HFF-Myc (cell line): ENCODE measurements around the gene KIFC1.

Experiments
- DNase-seq: peaks from one replicate; pipeline ENCODE4 v3.0.0-alpha.2; 2011; ENCODE audit warnings: low read depth; ENCODE audit errors: extremely low read depth
- H3K4me3 ChIP-seq: replicated peaks from 2 replicates; pipeline ENCODE4 v1.5.1; 2011; ENCODE audit warnings: low read depth, mild to moderate bottlenecking, control low read depth, low read length
- TF ChIP-seq, protein P1 (sequence below): IDR thresholded peaks from 2 replicates; pipeline ENCODE4 v1.5.1; 2012; ENCODE audit warnings: mild to moderate bottlenecking, low read depth, low read length, control low read depth; ENCODE audit errors: missing control alignments

The KIFC1 gene

DNA sequence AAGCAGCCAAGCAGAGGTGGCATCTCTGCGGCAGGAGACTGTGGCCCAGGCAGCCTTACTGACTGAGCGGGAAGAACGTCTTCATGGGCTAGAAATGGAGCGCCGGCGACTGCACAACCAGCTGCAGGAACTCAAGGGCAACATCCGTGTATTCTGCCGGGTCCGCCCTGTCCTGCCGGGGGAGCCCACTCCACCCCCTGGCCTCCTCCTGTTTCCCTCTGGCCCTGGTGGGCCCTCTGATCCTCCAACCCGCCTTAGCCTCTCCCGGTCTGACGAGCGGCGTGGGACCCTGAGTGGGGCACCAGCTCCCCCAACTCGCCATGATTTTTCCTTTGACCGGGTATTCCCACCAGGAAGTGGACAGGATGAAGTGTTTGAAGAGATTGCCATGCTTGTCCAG is 13.3 kb downstream of the KIFC1 start:
- TF ChIP-seq, protein P1, sequence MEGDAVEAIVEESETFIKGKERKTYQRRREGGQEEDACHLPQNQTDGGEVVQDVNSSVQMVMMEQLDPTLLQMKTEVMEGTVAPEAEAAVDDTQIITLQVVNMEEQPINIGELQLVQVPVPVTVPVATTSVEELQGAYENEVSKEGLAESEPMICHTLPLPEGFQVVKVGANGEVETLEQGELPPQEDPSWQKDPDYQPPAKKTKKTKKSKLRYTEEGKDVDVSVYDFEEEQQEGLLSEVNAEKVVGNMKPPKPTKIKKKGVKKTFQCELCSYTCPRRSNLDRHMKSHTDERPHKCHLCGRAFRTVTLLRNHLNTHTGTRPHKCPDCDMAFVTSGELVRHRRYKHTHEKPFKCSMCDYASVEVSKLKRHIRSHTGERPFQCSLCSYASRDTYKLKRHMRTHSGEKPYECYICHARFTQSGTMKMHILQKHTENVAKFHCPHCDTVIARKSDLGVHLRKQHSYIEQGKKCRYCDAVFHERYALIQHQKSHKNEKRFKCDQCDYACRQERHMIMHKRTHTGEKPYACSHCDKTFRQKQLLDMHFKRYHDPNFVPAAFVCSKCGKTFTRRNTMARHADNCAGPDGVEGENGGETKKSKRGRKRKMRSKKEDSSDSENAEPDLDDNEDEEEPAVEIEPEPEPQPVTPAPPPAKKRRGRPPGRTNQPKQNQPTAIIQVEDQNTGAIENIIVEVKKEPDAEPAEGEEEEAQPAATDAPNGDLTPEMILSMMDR = no peak
- no peak overlapping the region for H3K4me3 ChIP-seq
- DNase-seq = no peak

DNA sequence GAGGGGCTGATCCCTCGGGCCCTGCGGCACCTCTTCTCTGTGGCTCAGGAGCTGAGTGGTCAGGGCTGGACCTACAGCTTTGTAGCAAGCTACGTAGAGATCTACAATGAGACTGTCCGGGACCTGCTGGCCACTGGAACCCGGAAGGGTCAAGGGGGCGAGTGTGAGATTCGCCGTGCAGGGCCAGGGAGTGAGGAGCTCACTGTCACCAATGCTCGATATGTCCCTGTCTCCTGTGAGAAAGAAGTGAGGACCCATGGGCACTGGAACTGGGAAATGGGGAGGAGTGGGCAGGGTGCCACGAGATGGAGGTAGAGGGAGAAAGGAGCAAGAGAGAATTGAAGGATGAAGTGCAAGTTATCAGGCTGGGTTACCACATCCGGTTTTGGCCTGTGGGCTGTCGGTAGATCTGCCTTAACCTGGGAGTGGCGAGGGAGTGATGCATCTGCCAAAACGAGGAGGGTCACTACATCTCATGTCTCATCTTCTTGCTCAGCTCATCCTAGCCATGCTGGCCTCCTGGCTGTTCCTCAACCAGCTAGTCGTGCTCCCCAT is 13.8 kb downstream of the KIFC1 start:
- TF ChIP-seq, protein P1 = no peak
- no peak overlapping the region for H3K4me3 ChIP-seq
- DNase-seq = no peak

DNA sequence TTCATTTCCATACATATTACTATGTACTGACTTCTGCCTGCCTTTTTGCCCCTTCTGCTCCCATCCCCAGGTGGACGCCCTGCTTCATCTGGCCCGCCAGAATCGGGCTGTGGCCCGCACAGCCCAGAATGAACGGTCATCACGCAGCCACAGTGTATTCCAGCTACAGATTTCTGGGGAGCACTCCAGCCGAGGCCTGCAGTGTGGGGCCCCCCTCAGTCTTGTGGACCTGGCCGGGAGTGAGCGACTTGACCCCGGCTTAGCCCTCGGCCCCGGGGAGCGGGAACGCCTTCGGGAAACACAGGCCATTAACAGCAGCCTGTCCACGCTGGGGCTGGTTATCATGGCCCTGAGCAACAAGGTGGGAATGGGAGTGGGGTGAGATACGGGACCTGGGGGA is 14.5 kb downstream of the KIFC1 start:
- TF ChIP-seq, protein P1 = no peak
- no peak overlapping the region for H3K4me3 ChIP-seq
- no peak for DNase-seq

DNA sequence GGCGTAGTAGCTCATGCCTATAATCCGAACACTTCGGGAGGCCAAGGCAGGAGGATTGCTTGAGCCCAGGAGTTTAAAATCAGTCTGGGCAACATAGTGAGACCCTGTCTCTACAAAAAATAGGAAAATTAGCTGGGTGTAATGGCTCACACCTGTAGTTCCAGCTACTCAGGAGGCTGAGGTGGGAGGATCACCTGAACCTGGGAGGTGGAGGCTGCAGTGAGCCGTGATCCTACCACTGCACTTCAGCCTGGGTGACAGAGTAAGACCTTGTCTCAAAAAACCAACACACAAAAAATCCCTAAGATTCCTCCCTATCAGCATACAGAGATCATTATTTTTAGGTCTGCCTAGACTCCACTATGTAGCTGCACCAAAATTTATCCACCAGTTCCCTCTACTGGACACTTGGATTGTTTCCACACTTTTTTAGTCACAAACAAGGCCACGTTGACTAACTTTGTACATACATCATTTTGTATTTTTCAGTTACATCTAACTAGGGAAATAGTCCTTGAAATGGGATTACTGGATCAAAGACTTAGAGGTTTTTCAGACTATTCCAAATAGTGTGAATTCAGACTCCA is 15.6 kb downstream of the KIFC1 start:
- no peak overlapping the region for H3K4me3 ChIP-seq
- TF ChIP-seq, protein P1 = peak; percentile 20
- no peak for DNase-seq

DNA sequence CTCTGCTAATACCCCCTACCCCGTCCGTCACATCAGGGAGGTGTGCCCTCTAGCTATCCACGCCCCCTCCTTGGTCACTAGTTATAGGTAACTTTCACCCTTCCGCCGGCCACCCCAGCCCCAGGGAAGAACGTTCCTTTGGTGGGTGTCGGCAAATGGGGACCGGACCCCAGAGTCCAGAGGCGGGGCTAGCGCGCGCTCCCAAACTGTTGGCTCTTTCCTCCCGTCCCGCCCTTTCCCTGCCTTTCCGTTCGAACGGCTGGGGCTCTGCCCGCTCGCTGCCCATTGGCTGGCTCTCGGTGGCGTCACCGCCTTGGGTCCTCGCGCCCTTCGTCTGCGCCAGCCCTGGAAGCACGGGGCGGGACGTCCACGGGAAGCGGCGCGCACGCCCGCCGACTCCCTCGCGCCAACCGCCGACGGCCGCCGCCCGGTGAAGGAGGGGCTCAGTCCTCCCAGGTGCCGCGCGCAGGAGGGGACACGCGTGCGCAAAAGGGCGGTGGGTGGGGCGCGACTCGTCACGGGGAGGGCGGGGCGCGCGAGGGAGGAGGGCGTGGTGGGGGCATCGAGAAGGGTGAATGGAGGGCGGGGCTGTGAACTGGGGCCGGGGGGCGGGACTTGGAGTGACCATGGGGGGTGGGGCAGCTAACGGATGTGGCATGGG is 18.6 kb downstream of the KIFC1 start:
- peak; percentile 87 for DNase-seq
- TF ChIP-seq, protein P1 = no peak
- H3K4me3 ChIP-seq = peak overlapping the region; percentile 61

DNA sequence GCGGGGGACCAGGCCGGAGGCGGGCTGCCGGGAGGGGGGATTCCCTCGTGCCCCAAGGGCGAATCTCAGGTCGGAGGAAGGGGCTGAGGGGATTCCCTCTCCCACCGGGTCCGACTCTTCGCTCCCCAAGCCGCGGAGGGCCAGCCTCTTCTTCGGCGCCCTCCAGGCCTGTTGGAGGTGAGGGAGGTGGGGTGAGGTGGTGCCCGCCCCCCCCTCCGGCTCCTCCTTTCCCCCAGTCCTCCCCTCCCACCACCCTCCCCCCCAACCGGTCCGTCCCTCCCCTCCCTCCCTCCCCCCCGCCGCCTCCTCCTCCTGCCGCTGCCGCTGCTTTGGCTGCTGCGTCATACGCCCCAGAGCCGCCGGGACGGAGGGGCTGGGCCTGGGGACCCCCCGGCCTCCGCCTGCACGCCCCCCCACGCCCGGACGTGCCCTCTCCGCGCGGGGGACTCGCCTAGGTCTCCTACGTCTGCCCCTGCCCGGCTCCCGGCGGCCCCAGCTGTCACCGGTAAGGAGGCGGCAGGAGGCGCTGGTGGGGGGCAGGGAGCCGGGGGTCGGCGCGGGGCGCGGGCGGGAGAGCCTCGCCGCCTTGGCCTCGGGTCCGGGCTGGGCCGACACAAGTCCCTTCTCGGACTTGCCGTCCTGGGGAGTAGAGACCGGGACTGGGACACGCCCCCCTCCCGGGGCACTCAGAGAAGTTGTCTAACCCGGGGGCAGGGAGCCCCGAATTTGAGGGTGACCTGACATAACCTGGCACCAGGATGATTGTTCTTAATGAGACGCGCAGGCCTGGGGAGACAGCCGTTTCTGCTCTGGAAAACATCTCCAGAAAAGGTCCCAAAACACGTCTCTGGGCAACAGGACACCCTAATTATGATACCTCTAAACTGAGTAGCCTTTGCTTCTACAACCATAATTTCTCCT is 19.3 kb downstream of the KIFC1 start, which contains the start of gene PHF1:
PHF1 (plus strand) TSS at position 304 of the 921 bp plus-strand sequence. CDS start 1,250 bp downstream, outside the sequence.
- H3K4me3 ChIP-seq = peak within 1 kb of the TSS; percentile 61
- TF ChIP-seq, protein P1 = no peak
- no peak for DNase-seq
